ENCODE measurements around the gene PCNX1. TPM values are rescaled to one million over a fixed set of nuclear protein-coding genes. Genes with fewer than 3 reads are reported as not detected.

The PCNX1 gene
- total and polyA plus RNA-seq, 2 experiments from 2014 or later = 10.0 to 64.2 TPM

- 94% methylated on average over 1 of the region's 1 CpG for WGBS (ENCODE audit: low lambda C conversion rate, missing lambda C conversion rate)
Measured at GRCh38 chr14:70999117-70999516, 91.9 kb downstream of the PCNX1 start.

GRCh38 chr14:71000091-71000490, 92.8 kb downstream of the PCNX1 start:
- no peak overlapping the region for H2AFZ ChIP-seq
- DNase-seq (ENCODE audit: low spot score) = no peak
- H4K20me1 ChIP-seq (ENCODE audit: insufficient read depth, poor library complexity, severe bottlenecking) = no peaks in the 10 kb centered on the region
- TF ChIP-seq EZH2 (IDR thresholded peaks at IDR 0.05; ENCODE audit: borderline replicate concordance) (no peak), EZH2phosphoT487 (IDR thresholded peaks at IDR 0.05; ENCODE audit: low read depth, severe bottlenecking, unreplicated experiment) (no peak), CTCF (IDR thresholded peaks at IDR 0.05; ENCODE audit: poor library complexity) (no peak)
- no peak overlapping the region for H3K4me3 ChIP-seq
- no peak overlapping the region for H3K4me2 ChIP-seq
- H3K27ac ChIP-seq = no peak overlapping the region
- no peaks in the 10 kb centered on the region for H3K4me1 ChIP-seq (ENCODE audit: insufficient read depth)
- no peaks in the 10 kb centered on the region for H3K9me3 ChIP-seq (ENCODE audit: low read depth)
- WGBS (ENCODE audit: low lambda C conversion rate, missing lambda C conversion rate) = 99% methylated on average over 2 of the region's 2 CpGs
- no peaks in the 10 kb centered on the region for H3K36me3 ChIP-seq (replicated peaks; ENCODE audit: insufficient read depth, low read depth)
- no peaks in the 10 kb centered on the region for H3K27me3 ChIP-seq
- peaks cover 7% of the 10 kb centered on the region for H3K79me2 ChIP-seq
- H3K9me2 ChIP-seq (replicated peaks; ENCODE audit: insufficient read depth) = no peaks in the 10 kb centered on the region

More at GRCh38 chr14:70999117-70999516, 91.9 kb downstream of the PCNX1 start:
- H3K36me3 ChIP-seq (replicated peaks; ENCODE audit: insufficient read depth, low read depth) = no peaks in the 10 kb centered on the region
- no peaks in the 10 kb centered on the region for H3K9me2 ChIP-seq (replicated peaks; ENCODE audit: insufficient read depth)
- no peak overlapping the region for H2AFZ ChIP-seq
- DNase-seq (ENCODE audit: low spot score) = no peak
- no peak overlapping the region for H3K27ac ChIP-seq
- TF ChIP-seq CTCF (IDR thresholded peaks at IDR 0.05; ENCODE audit: poor library complexity) (no peak), EZH2phosphoT487 (IDR thresholded peaks at IDR 0.05; ENCODE audit: low read depth, severe bottlenecking, unreplicated experiment) (no peak), EZH2 (IDR thresholded peaks at IDR 0.05; ENCODE audit: borderline replicate concordance) (no peak)
- no peak overlapping the region for H3K4me2 ChIP-seq
- H3K9me3 ChIP-seq (ENCODE audit: low read depth) = no peaks in the 10 kb centered on the region
- H3K79me2 ChIP-seq = peaks cover 7% of the 10 kb centered on the region
- H3K4me3 ChIP-seq = no peak overlapping the region
- H3K27me3 ChIP-seq = no peaks in the 10 kb centered on the region
- no peaks in the 10 kb centered on the region for H4K20me1 ChIP-seq (ENCODE audit: insufficient read depth, poor library complexity, severe bottlenecking)
- H3K4me1 ChIP-seq (ENCODE audit: insufficient read depth) = no peaks in the 10 kb centered on the region

- no peaks in the 10 kb centered on the region for H3K9me2 ChIP-seq (replicated peaks; ENCODE audit: insufficient read depth)
- no peak overlapping the region for H3K27ac ChIP-seq
- H3K4me1 ChIP-seq (ENCODE audit: insufficient read depth) = no peaks in the 10 kb centered on the region
- no peak overlapping the region for H2AFZ ChIP-seq
- no peak for DNase-seq (ENCODE audit: low spot score)
- no peaks in the 10 kb centered on the region for H4K20me1 ChIP-seq (ENCODE audit: insufficient read depth, poor library complexity, severe bottlenecking)
- TF ChIP-seq EZH2 (IDR thresholded peaks at IDR 0.05; ENCODE audit: borderline replicate concordance) (no peak), CTCF (IDR thresholded peaks at IDR 0.05; ENCODE audit: poor library complexity) (no peak), EZH2phosphoT487 (IDR thresholded peaks at IDR 0.05; ENCODE audit: low read depth, severe bottlenecking, unreplicated experiment) (no peak)
- no peaks in the 10 kb centered on the region for H3K27me3 ChIP-seq
- H3K4me3 ChIP-seq = no peak overlapping the region
- 64% methylated on average over 5 of the region's 5 CpGs for WGBS (ENCODE audit: low lambda C conversion rate, missing lambda C conversion rate)
- no peaks in the 10 kb centered on the region for H3K36me3 ChIP-seq (replicated peaks; ENCODE audit: insufficient read depth, low read depth)
- H3K9me3 ChIP-seq (ENCODE audit: low read depth) = no peaks in the 10 kb centered on the region
- no peak overlapping the region for H3K4me2 ChIP-seq
- peaks cover 7% of the 10 kb centered on the region for H3K79me2 ChIP-seq
Measured at GRCh38 chr14:71001742-71002141, 94.5 kb downstream of the PCNX1 start.

GRCh38 chr14:71003156-71003555, 95.9 kb downstream of the PCNX1 start:
- 88% methylated on average over 13 of the region's 13 CpGs for WGBS (ENCODE audit: low lambda C conversion rate, missing lambda C conversion rate)

More at GRCh38 chr14:71003156-71003555, 95.9 kb downstream of the PCNX1 start:
- Histone ChIP-seq H2AFZ (no peak overlapping the region), H4K20me1 (ENCODE audit: insufficient read depth, poor library complexity, severe bottlenecking) (no peaks in the 10 kb centered on the region), H3K27ac (no peak overlapping the region), H3K4me1 (ENCODE audit: insufficient read depth) (no peaks in the 10 kb centered on the region), H3K4me2 (no peak overlapping the region), H3K27me3 (no peaks in the 10 kb centered on the region), H3K79me2 (peaks cover 7% of the 10 kb centered on the region), H3K9me2 (replicated peaks; ENCODE audit: insufficient read depth) (no peaks in the 10 kb centered on the region), H3K4me3 (no peak overlapping the region), H3K9me3 (ENCODE audit: low read depth) (no peaks in the 10 kb centered on the region), H3K36me3 (replicated peaks; ENCODE audit: insufficient read depth, low read depth) (no peaks in the 10 kb centered on the region)
- TF ChIP-seq EZH2 (IDR thresholded peaks at IDR 0.05; ENCODE audit: borderline replicate concordance) (no peak), CTCF (IDR thresholded peaks at IDR 0.05; ENCODE audit: poor library complexity) (no peak), EZH2phosphoT487 (IDR thresholded peaks at IDR 0.05; ENCODE audit: low read depth, severe bottlenecking, unreplicated experiment) (no peak)
- DNase-seq (ENCODE audit: low spot score) = no peak

All from hepatocyte (in vitro differentiated cells).